Effector memory CD4-positive, alpha-beta T cell (primary cell): Measurements from ENCODE around the gene PRTG.

Experiments
- DNase-seq, 3 donors: peaks; one replicate each; pipeline ENCODE4 v3.0.0-alpha.2; 2020
- H3K27ac ChIP-seq: 2 replicates; pipeline ENCODE4 v1.7.0; 2013; ENCODE audit warnings: mild to moderate bottlenecking, low read length, moderate library complexity; ENCODE audit not compliant: insufficient read depth, poor library complexity, severe bottlenecking
- H3K27me3 ChIP-seq: replicated peaks from 2 replicates; pipeline ENCODE4 v1.7.0; 2013; ENCODE audit warnings: mild to moderate bottlenecking, low read length; ENCODE audit not compliant: insufficient read depth, control insufficient read depth, poor library complexity, severe bottlenecking
- H3K36me3 ChIP-seq: 2 replicates; pipeline ENCODE4 v1.7.0; 2013; ENCODE audit warnings: mild to moderate bottlenecking, low read length, moderate library complexity; ENCODE audit not compliant: control insufficient read depth, insufficient read depth
- H3K4me1 ChIP-seq: 2 replicates; pipeline ENCODE4 v1.7.0; 2013; ENCODE audit warnings: low read length, mild to moderate bottlenecking; ENCODE audit not compliant: control insufficient read depth, insufficient read depth, poor library complexity, severe bottlenecking
- H3K4me3 ChIP-seq: 2 replicates; pipeline ENCODE4 v1.7.0; 2013; ENCODE audit warnings: low read length, low read depth, mild to moderate bottlenecking; ENCODE audit not compliant: insufficient read depth, poor library complexity, severe bottlenecking
- H3K9me3 ChIP-seq: 2 replicates; pipeline ENCODE4 v1.7.0; 2013; ENCODE audit warnings: mild to moderate bottlenecking, low read length, moderate library complexity; ENCODE audit not compliant: control insufficient read depth

PRTG gene

GRCh38 chr15:55589287-55589686 is 153.7 kb downstream of the PRTG start:
- Histone ChIP-seq H3K36me3 (no peaks in the 10 kb centered on the region), H3K4me1 (no peaks in the 10 kb centered on the region), H3K4me3 (no peak overlapping the region), H3K27me3 (peaks cover 36% of the 10 kb centered on the region), H3K27ac (no peak overlapping the region), H3K9me3 (no peaks in the 10 kb centered on the region)
- DNase-seq = no peak

GRCh38 chr15:55588815-55589115 is 154.2 kb downstream of the PRTG start:
- peak overlapping the region; percentile 29 for H3K4me3 ChIP-seq
- H3K27ac ChIP-seq = no peak overlapping the region

GRCh38 chr15:55588070-55588814 is 154.7 kb downstream of the PRTG start, which contains the start of gene PYGO1:
Gene PYGO1 (minus strand): TSS chr15:55588345. CDS start chr15:55587883, 462 bp downstream.
- peaks cover 41% of the 10 kb centered on the region for H3K27me3 ChIP-seq
- H3K27ac ChIP-seq = no peak within 1 kb of the TSS
- no peaks in the 10 kb centered on the region for H3K4me1 ChIP-seq
- no peaks in the 10 kb centered on the region for H3K36me3 ChIP-seq
- H3K9me3 ChIP-seq = no peaks in the 10 kb centered on the region
- peak within 1 kb of the TSS; percentile 50 for H3K4me3 ChIP-seq
- DNase-seq = no peak

More at GRCh38 chr15:55588815-55589115, 154.2 kb downstream of the PRTG start:
- Histone ChIP-seq H3K36me3 (no peaks in the 10 kb centered on the region), H3K27me3 (peaks cover 40% of the 10 kb centered on the region), H3K9me3 (no peaks in the 10 kb centered on the region), H3K4me1 (no peaks in the 10 kb centered on the region)
- DNase-seq = no peak

GRCh38 chr15:55587321-55588069 is 155.5 kb downstream of the PRTG start:
- DNase-seq = no peak
- Histone ChIP-seq H3K4me3 (peak overlapping the region; percentile 50), H3K27ac (no peak overlapping the region), H3K4me1 (no peaks in the 10 kb centered on the region), H3K36me3 (no peaks in the 10 kb centered on the region), H3K27me3 (peaks cover 47% of the 10 kb centered on the region), H3K9me3 (no peaks in the 10 kb centered on the region)

- DNase-seq = no peak
- Histone ChIP-seq H3K27me3 (peaks cover 47% of the 10 kb centered on the region), H3K36me3 (no peaks in the 10 kb centered on the region), H3K4me3 (no peak overlapping the region), H3K27ac (no peak overlapping the region), H3K9me3 (no peaks in the 10 kb centered on the region), H3K4me1 (no peaks in the 10 kb centered on the region)
These were observed 156.1 kb downstream of the PRTG start for GRCh38 chr15:55586808-55587207.

- H3K9me3 ChIP-seq = no peaks in the 10 kb centered on the region
These were observed 166.0 kb downstream of the PRTG start for GRCh38 chr15:55576943-55577342.

GRCh38 chr15:55574096-55574495 is 168.9 kb downstream of the PRTG start:
- Histone ChIP-seq H3K4me3 (no peak overlapping the region), H3K27me3 (no peaks in the 10 kb centered on the region), H3K9me3 (no peaks in the 10 kb centered on the region), H3K36me3 (no peaks in the 10 kb centered on the region), H3K27ac (no peak overlapping the region), H3K4me1 (no peaks in the 10 kb centered on the region)
- DNase-seq = no peak

More at GRCh38 chr15:55576943-55577342, 166.0 kb downstream of the PRTG start:
- Histone ChIP-seq H3K27me3 (no peaks in the 10 kb centered on the region), H3K4me1 (no peaks in the 10 kb centered on the region), H3K36me3 (no peaks in the 10 kb centered on the region), H3K4me3 (no peak overlapping the region), H3K27ac (no peak overlapping the region)
- DNase-seq = no peak

- no peak for DNase-seq
- H3K27ac ChIP-seq = no peak overlapping the region
- H3K36me3 ChIP-seq = no peaks in the 10 kb centered on the region
- H3K4me1 ChIP-seq = no peaks in the 10 kb centered on the region
- no peaks in the 10 kb centered on the region for H3K9me3 ChIP-seq
- H3K27me3 ChIP-seq = no peaks in the 10 kb centered on the region
- H3K4me3 ChIP-seq = no peak overlapping the region
These were observed 169.7 kb downstream of the PRTG start for GRCh38 chr15:55573224-55573623.

GRCh38 chr15:55564347-55565145 is 178.4 kb downstream of the PRTG start:
- Histone ChIP-seq H3K27me3 (no peaks in the 10 kb centered on the region), H3K36me3 (no peaks in the 10 kb centered on the region), H3K9me3 (no peaks in the 10 kb centered on the region), H3K4me1 (no peaks in the 10 kb centered on the region), H3K4me3 (no peak overlapping the region), H3K27ac (no peak overlapping the region)
- DNase-seq = no peak
